Peyer's patch (tissue), 4 donors: ENCODE measurements around the gene TRIM39.

Experiments used
- CTCF ChIP-seq, 6 experiments: fragments of 450-650 bp in 4 of 6; fragments of 200-600 bp in 2 of 6; sonication (generic) in 1 of 6; IDR thresholded peaks; one replicate each; pipeline ENCODE4 v1.5.1; 2017 to 2019; ENCODE audit warnings: antibody characterized with exemption in 6 of 6, mild to moderate bottlenecking in 3 of 6, moderate library complexity in 1 of 6
- POLR2A ChIP-seq, 2 donors: fragments of 450-650 bp; IDR thresholded peaks; one replicate each; pipeline ENCODE4 v1.5.1; 2017; ENCODE audit warnings: antibody characterized with exemption in 2 of 2, mild to moderate bottlenecking in 2 of 2, moderate library complexity in 2 of 2

GRCh38 chr6:30341218-30341617 is 14.5 kb downstream of the TRIM39 start:
- TF ChIP-seq CTCF (IDR thresholded peaks at IDR 0.05) (no peak), POLR2A (IDR thresholded peaks at IDR 0.05) (no peak)
